HepG2 (cell line): ENCODE data around the gene UGP2. TPM values are rescaled to one million over a fixed set of nuclear protein-coding genes. Genes with fewer than 3 reads are reported as not detected.

Experiments used
- ARHGAP35 ChIP-seq: sonication (generic); formaldehyde crosslinking; IDR thresholded peaks from 2 replicates; pipeline ENCODE4 v1.9.0; 2022; ENCODE audit warnings: mild to moderate bottlenecking, inconsistent platforms, moderate library complexity, missing genetic modification reagents, borderline replicate concordance
- CEBPB ChIP-seq: IDR thresholded peaks from 2 replicates; pipeline ENCODE4 v1.6.1; 2011; ENCODE audit warnings: low read depth, low read length, improper control_type of control experiment, borderline replicate concordance
- CEBPG ChIP-seq: IDR thresholded peaks from 2 replicates; pipeline ENCODE4 v1.6.1; 2016
- DNMT3B ChIP-seq: conservative IDR thresholded peaks from 2 replicates; pipeline ENCODE4 v1.6.1; 2016; ENCODE audit warnings: missing biosample characterization, control low read depth
- ESRRA ChIP-seq: sonication (generic); formaldehyde crosslinking; IDR thresholded peaks from 2 replicates; pipeline ENCODE4 v1.5.1; 2020; ENCODE audit warnings: mild to moderate bottlenecking, low read depth, missing genetic modification reagents
- GLI4 ChIP-seq: sonication (generic); formaldehyde crosslinking; IDR thresholded peaks from 2 replicates; pipeline ENCODE4 v1.5.1; 2020; ENCODE audit warnings: missing genetic modification reagents, mild to moderate bottlenecking, moderate library complexity, borderline replicate concordance
- HMGA1 ChIP-seq: sonication (generic); formaldehyde crosslinking; conservative IDR thresholded peaks from 2 replicates; pipeline ENCODE4 v1.4.0; 2020; ENCODE audit warnings: missing genetic modification reagents
- KLF6 ChIP-seq: IDR thresholded peaks from 2 replicates; pipeline ENCODE4 v1.8.0; 2016; ENCODE audit warnings: missing biosample characterization, missing genetic modification reagents
- LCORL ChIP-seq, 2 experiments: fragments of 450-650 bp in 1 of 2; sonication (generic) in 1 of 2; formaldehyde crosslinking in 1 of 2; IDR thresholded peaks; 2 replicates each; pipeline versions ENCODE4 v1.5.0 to v1.6.1; 2017 to 2020; ENCODE audit warnings: antibody characterized with exemption in 1 of 2, missing genetic modification reagents in 1 of 2
- MAF1 ChIP-seq: sonication (generic); formaldehyde crosslinking; IDR thresholded peaks from 2 replicates; pipeline ENCODE4 v1.5.0; 2020; ENCODE audit warnings: missing genetic modification reagents, borderline replicate concordance
- MAX ChIP-seq: IDR thresholded peaks from 2 replicates; pipeline ENCODE4 v1.6.1; 2012; ENCODE audit warnings: inconsistent platforms
- MED1 ChIP-seq: sonication (generic); formaldehyde crosslinking; IDR thresholded peaks from 2 replicates; pipeline ENCODE4 v1.4.0; 2020; ENCODE audit warnings: missing genetic modification reagents
- MIXL1 ChIP-seq: IDR thresholded peaks from 2 replicates; pipeline ENCODE4 v1.6.1; 2016
- NCOA1 ChIP-seq: sonication (generic); formaldehyde crosslinking; IDR thresholded peaks from 2 replicates; pipeline ENCODE4 v1.9.0; 2021; ENCODE audit warnings: missing genetic modification reagents
- NCOA2 ChIP-seq: sonication (generic); formaldehyde crosslinking; IDR thresholded peaks from 2 replicates; pipeline ENCODE4 v1.8.0; 2022; ENCODE audit warnings: inconsistent platforms
- PATZ1 ChIP-seq: sonication (generic); formaldehyde crosslinking; IDR thresholded peaks from 2 replicates; pipeline ENCODE4 v1.4.0; 2020; ENCODE audit warnings: missing genetic modification reagents
- PHF21A ChIP-seq: sonication (generic); formaldehyde crosslinking; IDR thresholded peaks from 2 replicates; pipeline ENCODE4 v1.5.0; 2020; ENCODE audit warnings: mild to moderate bottlenecking, missing genetic modification reagents
- POLR2AphosphoS5 ChIP-seq: IDR thresholded peaks from 2 replicates; pipeline ENCODE4 v1.6.1; 2012; ENCODE audit warnings: low read depth, low read length
- RNF2 ChIP-seq: fragments of 450-650 bp; conservative IDR thresholded peaks from 2 replicates; pipeline ENCODE4 v1.6.1; 2016; ENCODE audit warnings: low read depth
- RXRB ChIP-seq: IDR thresholded peaks from 2 replicates; pipeline ENCODE4 v1.6.1; 2016; ENCODE audit warnings: borderline replicate concordance, missing genetic modification reagents, missing compliant biosample characterization
- SMC3 ChIP-seq: IDR thresholded peaks from 2 replicates; pipeline ENCODE4 v1.6.1; 2011; ENCODE audit warnings: low read length, improper control_type of control experiment
- SPEN ChIP-seq: sonication (generic); formaldehyde crosslinking; IDR thresholded peaks from 2 replicates; pipeline ENCODE4 v1.5.1; 2020; ENCODE audit warnings: low read depth, mild to moderate bottlenecking, missing genetic modification reagents
- SRSF1 ChIP-seq: fragments of 200-400 bp; formaldehyde crosslinking; optimal IDR thresholded peaks from 2 replicates; pipeline ENCODE3; 2017; ENCODE audit warnings: mild to moderate bottlenecking, low read depth, low read length, moderate library complexity
- ZFP37 ChIP-seq: sonication (generic); formaldehyde crosslinking; IDR thresholded peaks from 2 replicates; pipeline ENCODE4 v1.4.0; 2020; ENCODE audit warnings: missing genetic modification reagents, borderline replicate concordance
- ZNF143 ChIP-seq: sonication (generic); formaldehyde crosslinking; IDR thresholded peaks from 2 replicates; pipeline ENCODE4 v1.4.0; 2020; ENCODE audit warnings: missing genetic modification reagents
- ZNF446 ChIP-seq: sonication (generic); formaldehyde crosslinking; IDR thresholded peaks from 2 replicates; pipeline ENCODE4 v1.5.0; 2020; ENCODE audit warnings: mild to moderate bottlenecking, missing genetic modification reagents
- ZNF776 ChIP-seq: sonication (generic); formaldehyde crosslinking; IDR thresholded peaks from 2 replicates; pipeline ENCODE4 v1.4.0; 2020; ENCODE audit warnings: mild to moderate bottlenecking, missing genetic modification reagents
- ZNF780A ChIP-seq: sonication (generic); formaldehyde crosslinking; IDR thresholded peaks from 2 replicates; pipeline ENCODE4 v1.8.0; 2022; ENCODE audit warnings: mild to moderate bottlenecking, missing genetic modification reagents, moderate library complexity
- ZSCAN31 ChIP-seq: sonication (generic); formaldehyde crosslinking; IDR thresholded peaks from 2 replicates; pipeline ENCODE4 v1.5.0; 2020; ENCODE audit warnings: low read depth, mild to moderate bottlenecking, missing genetic modification reagents
- polyA plus RNA-seq, 8 experiments: library from polyadenylated mRNA; depleted of rRNA in 3 of 8; stranded (reverse) in 7 of 8; unstranded in 1 of 8; fragments of >200 nt; fragmentation: Illumina TruSeq in 4 of 8; extraction: Trizol in 4 of 8; gene quantifications; 2 replicates each; pipeline versions ENCODE4 v1.2.1 to v1.2.3, GENCODE V29; 2011 to 2016; ENCODE audit warnings: low read depth in 4 of 8, missing spikeins in 1 of 8, mixed read lengths in 1 of 8; ENCODE audit not compliant: insufficient read depth in 1 of 8
- total RNA-seq, 5 experiments: library from RNA; depleted of rRNA; stranded (reverse); fragments of >200 nt; fragmentation: Illumina TruSeq; extraction: Trizol; gene quantifications; 2 replicates each; pipeline ENCODE4 v1.2.3, GENCODE V29; 2016; ENCODE audit warnings: low read depth in 1 of 5

UGP2 gene
- total and polyA plus RNA-seq, 2 of the 13 experiments (the other 11 are each of a cell fraction or from before 2014, with no cell fraction given), result 96.0 to 134 TPM

- TF ChIP-seq POLR2AphosphoS5 (peak; percentile 66), MAF1 (CRISPR knock-in tag) (no peak), SRSF1 (no peak), DNMT3B (CRISPR knock-in tag) (peak; percentile 23; the same call in 1 of the 2 replicates), ZNF780A (CRISPR knock-in tag) (no peak), NCOA1 (CRISPR knock-in tag) (peak; percentile 7; the same call in 1 of the 2 replicates), KLF6 (CRISPR knock-in tag) (no peak), PATZ1 (CRISPR knock-in tag) (peak; percentile 45), ESRRA (CRISPR knock-in tag) (peak; percentile 27; the same call in 1 of the 2 replicates), MAX (peak; percentile 26; the same call in 1 of the 2 replicates), ZNF776 (CRISPR knock-in tag) (no peak), SMC3 (peak; percentile 1; the same call in 1 of the 2 replicates), RNF2 (no peak), ZFP37 (CRISPR knock-in tag) (no peak), CEBPB (peak; percentile 95), ZNF446 (CRISPR knock-in tag) (0 out of 2 replicates have a peak, but pooled peaks have one; percentile 72), LCORL (IDR thresholded peaks at IDR 0.05) (no peak), LCORL (CRISPR knock-in tag; IDR thresholded peaks at IDR 0.05) (peak; percentile 64; the same call in 1 of the 2 replicates), GLI4 (CRISPR knock-in tag) (peak; percentile 48; the same call in 1 of the 2 replicates), ZNF143 (CRISPR knock-in tag) (no peak), MIXL1 (CRISPR knock-in tag) (no peak), SPEN (0 out of 2 replicates have a peak, but pooled peaks have one; percentile 28), ZSCAN31 (0 out of 2 replicates have a peak, but pooled peaks have one; percentile 11), HMGA1 (no peak), MED1 (CRISPR knock-in tag) (peak; percentile 85), PHF21A (CRISPR knock-in tag) (peak; percentile 70; the same call in 1 of the 2 replicates), CEBPG (CRISPR knock-in tag) (peak; percentile 96), NCOA2 (CRISPR knock-in tag) (peak; percentile 30; the same call in 1 of the 2 replicates), RXRB (CRISPR knock-in tag) (peak; percentile 70; the same call in 1 of the 2 replicates), ARHGAP35 (CRISPR knock-in tag) (no peak)
These were observed 709 bp downstream of the UGP2 start (continued) for GRCh38 chr2:63842149-63843061.
